Measurements from ENCODE around the gene IFNA17. TPM values are rescaled to one million over a fixed set of nuclear protein-coding genes. Genes with fewer than 3 reads are reported as not detected.
A peak's percentile ranks its signal among the peaks of the same experiment; 100 is the strongest.
"Not testable (repeated sequence)": the region's sequence is repeated elsewhere in the genome, so short reads cannot be mapped to it uniquely, and the experiment has no call there.

IFNA17 gene
- total RNA-seq, 1 experiment from 2014 or later: not detected

DNA sequence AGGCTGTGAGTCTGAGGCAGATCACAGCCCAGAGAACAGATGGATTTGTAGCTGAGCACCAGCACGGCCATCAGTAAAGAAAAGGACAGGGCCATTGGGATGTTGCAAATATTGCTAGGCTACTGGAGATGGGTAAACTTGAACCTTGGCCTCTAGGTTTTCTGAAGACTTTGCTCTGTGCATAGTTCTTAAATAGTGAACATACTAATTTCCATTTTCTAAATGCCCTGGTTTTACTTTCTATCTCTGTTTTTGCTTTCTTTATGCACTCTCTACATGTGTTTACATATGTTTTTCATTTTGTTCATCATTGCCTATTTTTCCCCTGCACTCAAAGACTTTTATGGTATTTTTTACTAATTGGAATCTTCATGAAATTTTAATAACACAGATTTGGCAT is 10.8 kb downstream of the IFNA17 start, which contains the start of gene IFNA16:
IFNA16 (minus strand) TSS at position 101 of the 400 bp plus-strand sequence; CDS start at position 95, 6 bp downstream.
- in situ Hi-C loops (cut with HindIII; ENCODE audit: low pct_unique_long_range_greater_than_20kb, low sequenced_read_pairs); DNase-seq (ENCODE audit: low read depth, low spot score): not testable (repeated sequence)

DNA sequence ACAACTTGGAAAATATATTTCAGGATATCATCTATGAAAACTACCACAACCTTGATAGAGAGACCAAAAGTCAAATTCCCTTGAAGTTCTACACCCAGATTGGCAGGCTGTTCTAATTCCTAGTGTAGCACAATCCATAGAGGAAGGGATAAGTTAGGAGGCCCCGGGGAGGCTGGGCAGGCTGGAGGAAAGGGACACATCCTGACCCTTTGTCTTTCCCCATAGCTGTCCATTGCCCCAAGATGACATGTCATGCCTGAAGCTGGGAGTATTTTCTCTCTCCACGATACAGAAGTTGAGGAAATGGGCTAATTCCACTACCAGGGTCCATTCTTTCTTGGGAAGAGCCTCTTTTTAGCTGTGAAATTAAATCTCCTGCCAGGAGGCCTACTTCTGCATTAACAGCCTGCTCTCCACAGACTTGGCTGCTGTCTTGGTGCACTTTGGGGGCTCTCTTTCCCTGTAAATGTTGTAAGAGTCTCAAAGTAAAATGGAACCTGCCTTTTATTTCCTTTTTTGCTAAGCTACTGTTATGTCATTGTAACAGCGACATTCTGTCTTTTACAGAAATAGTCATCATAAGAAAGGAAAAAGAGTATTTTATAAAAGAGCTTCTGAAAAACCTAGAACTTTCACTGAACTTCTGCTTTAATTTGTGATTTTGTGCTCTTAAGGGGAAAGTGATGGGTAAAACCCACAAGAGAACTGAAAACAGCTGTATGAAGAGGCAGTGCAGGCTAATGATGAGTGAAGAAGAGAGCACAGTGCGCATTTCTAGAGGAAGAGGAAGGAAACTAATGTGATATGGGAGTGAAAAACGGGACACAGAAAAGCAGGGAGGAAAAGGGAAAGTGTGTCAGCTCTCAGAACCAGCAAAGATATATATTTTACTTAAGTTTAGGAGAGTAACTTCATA is 14.4 kb downstream of the IFNA17 start:
- in situ Hi-C loops (cut with HindIII; ENCODE audit: low pct_unique_long_range_greater_than_20kb, low sequenced_read_pairs): not testable (repeated sequence)
- DNase-seq (ENCODE audit: low read depth, low spot score): peak; percentile 29

DNA sequence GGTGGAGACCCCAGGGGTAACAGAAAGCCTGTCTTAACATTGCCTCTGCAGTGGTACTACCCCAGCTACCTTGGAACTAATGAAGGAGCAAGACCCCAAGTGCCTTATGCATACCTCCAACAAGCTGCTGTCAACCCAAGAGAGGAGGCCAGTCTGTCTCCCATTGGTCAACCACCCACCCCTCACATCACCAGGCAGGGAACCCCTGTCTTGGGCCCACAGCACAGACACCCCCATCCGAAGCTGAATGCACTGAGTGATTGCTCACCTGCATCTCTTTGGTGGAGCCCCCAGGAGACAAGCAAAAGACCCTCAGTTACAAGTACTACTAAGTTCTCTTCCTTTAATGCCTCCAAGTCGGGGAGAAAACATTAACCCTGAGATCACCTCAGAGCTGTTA is 15.9 kb downstream of the IFNA17 start:
- in situ Hi-C loops (cut with HindIII; ENCODE audit: low pct_unique_long_range_greater_than_20kb, low sequenced_read_pairs); DNase-seq (ENCODE audit: low read depth, low spot score): not testable (repeated sequence)

DNA sequence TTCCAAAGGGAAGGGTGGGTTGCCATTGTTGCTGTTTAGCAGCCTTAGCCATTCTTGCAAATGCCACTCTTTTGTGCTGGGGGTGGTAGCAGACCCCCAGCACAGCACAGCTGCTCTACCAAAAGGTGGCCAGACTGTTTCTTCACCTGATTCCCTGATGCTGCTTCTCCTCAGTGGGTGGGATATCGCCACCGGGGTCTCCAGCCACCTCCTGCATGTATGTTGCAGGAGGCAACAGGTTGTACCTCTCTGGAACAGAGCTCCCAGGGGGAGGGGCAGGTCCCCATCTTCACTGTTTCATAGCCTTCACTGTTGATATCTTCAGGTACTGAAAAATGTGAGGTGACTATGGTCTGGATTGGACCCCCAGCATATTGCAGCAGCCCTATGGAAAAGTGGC is 17.2 kb downstream of the IFNA17 start:
- DNase-seq (ENCODE audit: low read depth, low spot score); in situ Hi-C loops (cut with HindIII; ENCODE audit: low pct_unique_long_range_greater_than_20kb, low sequenced_read_pairs): not testable (repeated sequence)

DNA sequence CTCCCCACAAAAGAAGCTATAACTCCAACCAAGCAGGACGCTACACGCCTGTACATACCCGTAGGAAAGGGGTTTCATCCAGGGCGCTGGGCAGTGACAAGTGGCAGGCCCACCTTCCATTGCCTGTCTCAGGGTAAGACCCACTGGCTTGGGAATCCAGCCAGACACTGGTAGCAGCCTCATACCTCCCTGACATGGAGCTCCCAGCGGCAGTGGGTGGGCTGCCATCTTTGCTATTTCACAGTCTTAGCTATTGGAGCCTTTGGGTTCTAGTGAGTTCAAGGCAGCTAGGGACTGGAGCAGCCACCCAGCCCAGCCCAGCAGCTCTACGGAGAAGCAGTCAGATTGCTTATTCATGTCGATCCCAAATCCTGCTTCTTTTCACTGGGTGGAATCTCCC is 17.7 kb downstream of the IFNA17 start:
- DNase-seq (ENCODE audit: low read depth, low spot score): no peak
- in situ Hi-C loops (cut with HindIII; ENCODE audit: low pct_unique_long_range_greater_than_20kb, low sequenced_read_pairs): no loop called here

DNA sequence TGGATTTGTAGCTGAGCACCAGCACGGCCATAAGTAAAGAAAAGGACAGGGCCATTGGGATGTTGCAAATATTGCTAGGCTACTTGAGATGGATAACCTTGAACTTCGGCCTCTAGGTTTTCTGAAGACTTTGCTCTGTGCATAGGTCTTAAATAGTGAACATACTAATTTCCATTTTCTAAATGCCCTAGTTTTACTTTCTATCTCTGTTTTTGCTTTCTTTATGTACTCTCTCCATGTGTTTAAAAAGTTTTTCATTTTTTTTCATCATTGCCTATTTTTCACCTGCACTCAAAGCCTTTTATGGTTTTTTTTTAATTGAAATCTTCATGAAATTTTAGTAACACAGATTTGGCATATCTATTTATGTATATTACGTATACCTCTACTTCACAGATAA is 21.0 kb downstream of the IFNA17 start, which contains the start of gene IFNA10:
IFNA10 (minus strand) TSS at position 101 of the 400 bp plus-strand sequence; CDS start at position 55, 46 bp downstream.
- in situ Hi-C loops (cut with HindIII; ENCODE audit: low pct_unique_long_range_greater_than_20kb, low sequenced_read_pairs); DNase-seq (ENCODE audit: low read depth, low spot score): not testable (repeated sequence)

DNA sequence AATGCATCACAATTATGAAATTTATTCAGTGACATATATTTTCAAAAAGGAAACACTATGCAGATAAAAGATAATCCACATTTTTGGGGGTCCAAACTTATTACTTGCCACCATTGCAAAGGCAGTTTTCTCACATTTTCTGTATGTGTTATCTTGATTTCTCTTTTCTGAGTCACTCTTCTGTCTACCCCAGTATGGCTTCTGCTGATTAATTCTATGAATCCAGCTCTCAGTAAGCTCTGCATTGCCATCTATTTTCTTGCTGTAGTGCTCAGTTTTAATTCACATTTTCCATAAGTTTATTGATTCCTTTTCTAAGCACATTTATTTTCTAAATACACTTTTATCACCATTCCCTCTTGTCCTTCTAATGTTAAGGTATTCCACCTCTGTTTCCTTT is 22.8 kb downstream of the IFNA17 start:
- in situ Hi-C loops (cut with HindIII; ENCODE audit: low pct_unique_long_range_greater_than_20kb, low sequenced_read_pairs): no loop called here
- DNase-seq (ENCODE audit: low read depth, low spot score): no peak

DNA sequence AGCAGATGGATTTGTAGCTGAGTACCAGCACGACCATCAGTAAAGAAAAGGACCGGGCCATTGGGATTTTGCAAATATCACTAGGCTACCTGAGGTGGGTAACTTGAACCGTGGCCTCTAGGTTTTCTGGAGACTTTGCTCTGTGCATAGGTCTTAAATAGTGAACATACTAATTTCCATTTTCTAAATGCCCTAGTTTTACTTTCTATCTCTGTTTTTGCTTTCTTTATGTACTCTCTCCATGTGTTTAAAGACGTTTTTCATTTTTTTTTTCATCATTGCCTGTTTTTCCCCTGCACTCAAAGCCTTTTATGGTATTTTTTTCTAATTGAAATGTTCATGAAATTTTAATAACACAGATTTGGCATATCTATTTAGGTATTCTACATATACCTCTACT is 25.9 kb downstream of the IFNA17 start, which contains the start of gene IFNA7:
IFNA7 (minus strand) TSS at position 101 of the 400 bp plus-strand sequence; CDS start at position 61, 40 bp downstream.
- DNase-seq (ENCODE audit: low read depth, low spot score); in situ Hi-C loops (cut with HindIII; ENCODE audit: low pct_unique_long_range_greater_than_20kb, low sequenced_read_pairs): not testable (repeated sequence)

DNA sequence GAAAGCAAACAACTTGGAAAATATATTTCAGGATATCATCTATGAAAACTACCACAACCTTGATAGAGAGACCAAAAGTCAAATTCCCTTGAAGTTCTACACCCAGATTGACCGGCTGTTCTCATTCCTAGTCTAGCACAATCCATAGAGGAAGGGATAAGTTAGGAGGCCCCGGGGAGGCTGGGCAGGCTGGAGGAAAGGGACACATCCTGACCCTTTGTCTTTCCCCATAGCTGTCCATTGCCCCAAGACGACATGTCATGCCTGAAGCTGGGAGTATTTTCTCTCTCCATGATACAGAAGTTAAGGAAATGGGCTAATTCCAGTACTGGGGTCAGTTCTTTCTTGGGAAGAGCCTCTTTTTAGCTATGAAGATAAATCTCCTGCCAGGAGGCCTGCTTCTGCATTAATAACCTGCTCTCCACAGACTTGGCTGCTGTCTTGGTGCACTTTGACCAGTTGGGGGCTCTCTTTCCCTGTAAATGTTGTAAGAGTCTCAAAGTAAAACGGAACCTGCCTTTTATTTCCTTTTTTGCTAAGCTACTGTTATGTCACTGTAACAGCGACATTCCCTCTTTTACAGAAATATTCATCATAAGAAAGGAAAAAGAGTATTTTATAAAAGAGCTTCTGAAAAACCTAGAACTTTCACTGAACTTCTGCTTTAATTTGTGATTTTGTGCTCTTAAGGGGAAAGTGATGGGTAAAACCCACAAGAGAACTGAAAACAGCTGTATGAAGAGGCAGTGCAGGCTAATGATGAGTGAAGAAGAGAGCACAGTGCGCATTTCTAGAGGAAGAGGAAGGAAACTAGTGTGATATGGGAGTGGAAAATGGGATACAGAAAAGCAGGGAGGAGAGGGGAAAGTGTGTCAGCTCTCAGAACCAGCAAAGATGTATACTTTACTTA is 32.9 kb downstream of the IFNA17 start:
- in situ Hi-C loops (cut with HindIII; ENCODE audit: low pct_unique_long_range_greater_than_20kb, low sequenced_read_pairs): not testable (repeated sequence)
- DNase-seq (ENCODE audit: low read depth, low spot score): peak; percentile 43

DNA sequence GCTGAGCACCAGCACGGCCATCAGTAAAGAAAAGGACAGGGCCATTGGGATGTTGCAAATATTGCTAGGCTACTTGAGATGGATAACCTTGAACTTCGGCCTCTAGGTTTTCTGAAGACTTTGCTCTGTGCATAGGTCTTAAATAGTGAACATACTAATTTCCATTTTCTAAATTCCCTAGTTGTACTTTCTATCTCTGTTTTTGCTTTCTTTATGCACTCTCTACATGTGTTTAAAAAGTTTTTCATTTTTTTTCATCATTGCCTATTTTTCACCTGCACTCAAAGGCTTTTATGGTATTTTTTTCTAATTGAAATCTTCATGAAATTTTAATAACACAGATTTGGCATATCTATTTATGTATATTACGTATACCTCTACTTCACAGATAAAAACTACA is 40.5 kb downstream of the IFNA17 start, which contains the start of gene IFNA4:
IFNA4 (minus strand) TSS at position 101 of the 400 bp plus-strand sequence; CDS start at position 45, 56 bp downstream.
- DNase-seq (ENCODE audit: low read depth, low spot score); in situ Hi-C loops (cut with HindIII; ENCODE audit: low pct_unique_long_range_greater_than_20kb, low sequenced_read_pairs): not testable (repeated sequence)

DNA sequence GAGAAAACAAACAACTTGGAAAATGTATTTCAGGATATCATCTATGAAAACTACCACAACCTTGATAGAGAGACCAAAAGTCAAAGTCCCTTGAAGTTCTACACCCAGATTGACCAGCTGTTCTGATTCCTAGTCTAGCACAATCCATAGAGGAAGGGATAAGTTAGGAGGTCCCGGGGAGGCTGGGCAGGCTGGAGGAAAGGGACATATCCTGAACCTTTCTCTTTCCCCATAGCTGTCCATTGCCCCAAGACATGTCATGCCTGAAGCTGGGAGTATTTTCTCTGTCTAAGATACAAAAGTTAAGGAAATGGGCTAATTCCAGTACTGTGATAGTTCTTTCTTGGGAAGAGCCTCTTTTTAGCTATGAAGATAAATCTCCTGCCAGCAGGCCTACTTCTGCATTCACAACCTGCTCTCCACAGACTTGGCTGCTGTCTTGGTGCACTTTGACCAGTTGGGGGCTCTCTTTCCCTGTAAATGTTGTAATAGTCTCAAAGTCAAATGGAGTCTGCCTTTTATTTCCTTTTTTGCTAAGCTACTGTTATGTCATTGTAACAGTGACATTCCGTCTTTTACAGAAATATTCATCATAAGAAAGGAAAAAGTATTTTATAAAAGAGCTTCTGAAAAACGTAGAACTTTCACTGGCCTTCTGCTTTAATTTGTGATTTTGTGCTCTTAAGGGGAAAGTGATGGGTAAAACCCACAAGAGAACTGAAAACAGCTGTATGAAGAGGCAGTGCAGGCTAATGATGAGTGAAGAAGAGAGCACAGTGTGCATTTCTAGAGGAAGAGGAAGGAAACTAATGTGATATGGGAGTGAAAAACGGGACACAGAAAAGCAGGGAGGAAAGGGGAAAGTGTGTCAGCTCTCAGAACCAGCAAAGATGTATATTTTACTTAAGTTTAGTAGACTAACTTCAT is 44.9 kb downstream of the IFNA17 start:
- in situ Hi-C loops (cut with HindIII; ENCODE audit: low pct_unique_long_range_greater_than_20kb, low sequenced_read_pairs): not testable (repeated sequence)
- peak; percentile 54 for DNase-seq (ENCODE audit: low read depth, low spot score)

Other genes with a start within 250 kb of the IFNA17 start
- 1.1 and 1.4 TPM in 2 replicates for gene HACD4, start 196.6 kb downstream of the IFNA17 start, total RNA-seq (2014; rRNA removed; shearing (Covaris generic))
- gene IFNB1, start 150.3 kb downstream of the IFNA17 start, total RNA-seq (2014; rRNA removed; shearing (Covaris generic)): not detected in 2 replicates
- not detected in 2 replicates for gene IFNW1, start 86.4 kb downstream of the IFNA17 start, total RNA-seq (2014; rRNA removed; shearing (Covaris generic))
- gene IFNA21, start 61.6 kb downstream of the IFNA17 start, total RNA-seq (2014; rRNA removed; shearing (Covaris generic)): not detected in 2 replicates
- gene IFNA4, start 40.6 kb downstream of the IFNA17 start, total RNA-seq (2014; rRNA removed; shearing (Covaris generic)): not detected in 2 replicates
- gene IFNA7, start 26.0 kb downstream of the IFNA17 start, total RNA-seq (2014; rRNA removed; shearing (Covaris generic)): not detected in 2 replicates
- not detected in 2 replicates for gene IFNA10, start 21.1 kb downstream of the IFNA17 start, total RNA-seq (2014; rRNA removed; shearing (Covaris generic))
- not detected in 2 replicates for gene IFNA16, start 10.9 kb downstream of the IFNA17 start, total RNA-seq (2014; rRNA removed; shearing (Covaris generic))
- not detected in 2 replicates for gene IFNA14, start 11.8 kb upstream of the IFNA17 start, total RNA-seq (2014; rRNA removed; shearing (Covaris generic))
- not detected in 2 replicates for gene IFNA5, start 77.1 kb upstream of the IFNA17 start, total RNA-seq (2014; rRNA removed; shearing (Covaris generic))
- gene KLHL9, start 107.2 kb upstream of the IFNA17 start, total RNA-seq (2014; rRNA removed; shearing (Covaris generic)): 19.9 and 21.3 TPM in 2 replicates
- gene IFNA6, start 122.7 kb upstream of the IFNA17 start, total RNA-seq (2014; rRNA removed; shearing (Covaris generic)): not detected in 2 replicates
- not detected in 2 replicates for gene IFNA13, start 139.8 kb upstream of the IFNA17 start, total RNA-seq (2014; rRNA removed; shearing (Covaris generic))
- gene IFNA2, start 157.2 kb upstream of the IFNA17 start, total RNA-seq (2014; rRNA removed; shearing (Covaris generic)): not detected in 2 replicates
- not detected in 2 replicates for gene IFNA8, start 180.9 kb upstream of the IFNA17 start, total RNA-seq (2014; rRNA removed; shearing (Covaris generic))
- not detected in 2 replicates for gene IFNA1, start 212.2 kb upstream of the IFNA17 start, total RNA-seq (2014; rRNA removed; shearing (Covaris generic))